Fibroblast of skin of right quadriceps (primary cell): ENCODE data around the gene SLC47A2.

Experiments
- DNase-seq: peaks from one replicate; pipeline ENCODE4 v3.0.0-alpha.2; 2013

SLC47A2 gene

DNA sequence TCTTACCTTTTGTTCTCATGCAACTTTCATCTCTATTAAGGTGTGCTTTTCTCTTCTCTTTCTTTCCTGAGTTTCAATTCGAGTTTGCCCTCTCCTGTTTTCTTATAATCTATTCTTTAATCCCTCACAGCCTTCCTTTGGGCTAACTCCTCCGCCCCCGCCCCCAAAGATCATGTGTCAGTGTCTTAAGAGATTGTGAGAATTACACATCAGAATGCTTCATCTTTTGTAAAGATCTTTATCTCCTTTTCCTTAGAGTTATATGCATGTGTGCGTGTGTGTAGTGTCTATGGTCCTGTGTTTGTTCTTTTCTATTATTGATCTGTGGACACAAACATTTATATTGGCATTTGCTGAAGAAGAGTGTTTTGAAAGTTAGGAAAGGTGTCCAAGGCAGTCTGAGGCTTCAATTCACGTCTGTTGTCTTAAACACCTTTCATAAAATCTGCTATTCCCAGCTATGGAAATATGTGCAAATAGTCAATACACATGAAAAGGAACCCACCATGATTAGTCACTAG, 74.0 kb downstream of the SLC47A2 start:
- DNase-seq = no peak

GRCh38 chr17:19641687-19642372, 74.6 kb downstream of the SLC47A2 start:
- DNase-seq = no peak

DNA sequence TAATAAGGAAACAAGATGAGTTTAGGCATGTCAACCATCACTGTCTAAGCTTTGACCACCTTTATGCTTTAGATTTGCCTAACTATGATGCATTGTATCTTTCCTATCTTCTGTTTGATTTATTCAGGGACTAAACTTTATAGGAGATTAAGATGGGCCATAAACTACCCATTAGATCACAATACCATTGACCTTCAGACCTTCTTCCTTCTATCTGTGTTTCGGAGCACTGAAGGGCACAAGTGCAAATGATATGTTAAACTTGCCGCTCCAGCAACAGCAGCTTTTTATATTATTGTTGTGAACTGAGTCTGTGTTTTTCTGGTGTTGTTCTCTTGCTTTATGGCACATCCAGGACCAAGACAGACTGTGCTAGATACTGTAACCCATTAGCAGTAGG, 84.5 kb downstream of the SLC47A2 start:
- DNase-seq = no peak

- no peak for DNase-seq
Observed at GRCh38 chr17:19630661-19631060, 85.7 kb downstream of the SLC47A2 start.

GRCh38 chr17:19630035-19630434, 86.3 kb downstream of the SLC47A2 start:
- DNase-seq = no peak

- no peak for DNase-seq
Observed at GRCh38 chr17:19629449-19629848, 86.9 kb downstream of the SLC47A2 start.
